GM21717 (cell line): Measurements from ENCODE around the gene LINC00237.

Experiments used
- ATAC-seq: cut with Tn5 transposase; IDR thresholded peaks from one replicate; pipeline ENCODE4 v1.9.1; 2021; ENCODE audit warnings: mild to moderate bottlenecking, moderate library complexity; ENCODE audit not compliant: unreplicated experiment

Gene LINC00237

DNA sequence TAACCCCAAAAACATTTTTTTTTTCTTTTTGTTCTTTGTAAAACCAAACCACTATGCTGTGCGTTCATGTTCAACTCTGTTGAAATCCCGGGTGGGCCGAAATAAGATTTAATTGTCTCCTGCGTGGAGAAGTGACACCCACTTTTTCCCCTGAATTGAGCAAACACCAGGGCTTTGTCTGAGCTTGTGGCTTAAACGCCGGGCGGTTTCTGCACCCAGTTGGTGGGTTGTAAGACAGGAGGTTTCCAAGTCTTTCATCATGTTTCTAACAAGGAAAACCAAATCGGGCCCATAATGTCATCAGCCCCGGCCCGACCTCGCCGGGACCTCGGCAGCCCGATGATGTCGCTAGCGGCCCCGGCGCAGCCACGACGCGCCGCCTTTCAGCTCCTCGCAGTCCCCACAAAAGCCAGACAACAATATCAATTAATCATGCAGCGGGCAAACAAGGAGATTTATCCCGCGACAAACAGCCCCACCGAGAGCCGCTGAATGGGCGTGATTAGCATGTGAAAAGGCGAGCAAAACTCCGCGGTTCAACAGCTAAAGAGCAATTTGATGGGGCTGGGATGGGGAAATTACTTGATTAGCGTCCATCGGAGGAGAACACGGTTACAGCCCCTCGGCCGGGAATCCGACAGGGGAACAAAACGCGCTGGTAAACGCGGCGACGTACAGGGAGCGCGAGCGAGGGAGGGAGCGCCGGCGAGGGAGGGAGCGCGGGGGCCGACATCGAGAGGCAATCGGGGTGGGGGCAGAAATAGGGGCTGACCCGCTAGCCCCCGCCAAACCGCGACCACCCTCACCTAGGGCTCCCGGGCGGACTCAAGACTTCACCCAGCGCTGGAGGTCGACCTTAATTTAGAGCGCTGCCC is 5.3 kb downstream of the LINC00237 start:
- no peak for ATAC-seq

DNA sequence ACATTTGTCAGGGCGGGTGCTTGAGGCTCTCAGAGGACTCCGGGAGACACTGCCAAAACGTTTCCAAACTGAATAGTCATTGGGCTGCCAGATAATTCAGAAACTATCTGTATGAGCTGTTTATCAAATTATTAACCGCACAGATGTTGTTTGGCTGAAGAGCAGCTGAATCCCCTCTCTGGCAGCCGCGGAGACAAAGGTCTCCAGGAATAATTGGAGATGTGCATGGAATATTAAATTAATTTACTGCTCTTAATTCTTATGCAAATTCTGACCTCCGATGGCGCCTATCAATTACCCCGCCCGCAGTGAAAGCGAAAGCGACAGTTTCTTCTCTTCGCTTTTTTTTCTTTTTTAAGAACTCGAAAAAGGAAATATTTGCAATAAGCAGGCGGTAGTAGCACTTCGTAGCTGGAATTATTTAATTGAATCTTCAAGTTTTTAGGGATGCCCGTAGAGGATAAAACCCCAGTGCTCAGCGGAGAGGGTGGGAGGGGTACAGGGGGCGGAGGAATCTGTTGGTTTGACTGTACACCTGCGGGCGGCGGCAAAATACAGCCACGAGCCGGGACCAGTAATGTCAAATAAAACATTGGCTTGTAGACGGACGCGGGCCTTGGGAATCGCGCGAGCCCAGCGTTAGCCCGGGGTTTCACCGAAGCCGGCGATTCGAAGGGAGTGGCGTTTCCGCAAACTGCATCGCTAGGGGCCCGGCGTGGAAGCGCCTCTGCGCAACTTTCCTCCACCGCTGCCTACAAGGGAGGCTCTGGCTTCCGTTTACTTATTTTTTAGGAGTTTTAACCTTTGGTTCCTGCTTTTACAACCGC is 6.2 kb downstream of the LINC00237 start:
- ATAC-seq: peak; percentile 45

DNA sequence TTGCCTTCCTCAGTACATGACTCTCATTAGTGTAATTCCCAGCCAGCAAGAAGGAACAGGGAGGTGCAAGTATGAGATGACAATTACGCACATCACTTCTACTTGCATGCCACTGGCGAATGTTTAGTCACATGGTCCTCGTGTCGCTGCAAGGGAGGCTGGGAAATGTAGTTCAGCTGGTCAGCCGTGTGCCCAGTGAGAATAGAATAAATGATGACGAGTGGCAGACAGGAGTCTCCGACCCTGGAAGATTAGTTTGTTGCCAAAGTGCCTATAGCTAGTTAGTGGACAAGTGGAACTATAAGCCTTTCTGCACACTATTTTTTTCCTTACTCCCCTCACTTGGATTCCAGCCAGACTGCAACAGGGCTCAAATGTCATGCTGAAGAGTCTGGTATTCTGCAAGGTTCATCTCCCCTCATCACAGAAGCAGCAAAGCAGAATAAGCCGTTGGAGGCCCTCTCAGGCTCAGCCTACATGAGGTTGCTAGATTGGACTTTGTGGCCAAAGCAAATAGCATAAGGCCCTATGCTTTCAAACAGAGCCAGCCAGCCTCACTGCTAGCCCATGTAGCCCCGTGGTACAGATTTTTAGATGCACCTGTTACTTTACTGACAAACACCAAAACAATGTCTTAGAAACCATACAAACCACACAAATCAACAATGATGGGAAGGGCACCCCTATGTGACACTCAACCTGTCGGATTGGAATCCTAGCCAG is 9.7 kb downstream of the LINC00237 start:
- ATAC-seq: peak; percentile 44

DNA sequence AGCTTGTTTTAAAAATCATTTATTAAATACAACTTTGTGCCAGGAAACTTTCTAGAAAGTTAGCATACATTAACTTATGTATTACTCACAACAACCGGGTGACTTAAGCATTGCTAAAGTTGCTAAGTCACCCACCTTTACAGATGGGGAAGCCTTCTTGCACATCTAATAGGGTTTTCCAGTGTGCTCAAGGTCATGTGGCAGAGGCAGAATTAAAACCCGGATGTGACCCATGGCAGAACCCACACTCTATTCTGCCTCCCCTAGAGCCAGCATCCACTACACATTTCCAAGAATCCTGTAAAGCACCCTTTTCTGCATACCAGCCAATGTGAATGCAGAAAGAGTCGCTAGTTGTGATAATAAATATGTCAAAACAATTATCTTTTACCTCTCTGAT is 13.4 kb downstream of the LINC00237 start:
- ATAC-seq: no peak

DNA sequence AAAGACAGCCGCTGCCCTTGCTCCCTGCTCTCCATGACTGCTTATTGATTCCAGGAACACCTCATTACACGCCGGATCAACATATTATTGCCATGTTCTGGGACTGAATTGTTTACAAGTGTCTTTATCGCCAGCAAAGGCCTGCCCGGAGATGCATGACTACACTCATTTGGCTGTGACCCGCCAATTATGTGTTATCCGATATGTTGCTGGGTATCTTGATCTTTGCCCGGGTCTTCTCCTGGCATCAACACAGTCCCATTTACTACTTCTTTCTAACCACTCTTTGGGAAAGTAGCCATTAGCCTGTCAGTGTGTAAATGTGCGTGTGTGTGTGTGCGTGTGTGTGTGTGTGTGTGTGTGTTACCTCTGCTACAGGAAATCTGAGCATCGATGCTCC is 15.4 kb downstream of the LINC00237 start:
- ATAC-seq: no peak

DNA sequence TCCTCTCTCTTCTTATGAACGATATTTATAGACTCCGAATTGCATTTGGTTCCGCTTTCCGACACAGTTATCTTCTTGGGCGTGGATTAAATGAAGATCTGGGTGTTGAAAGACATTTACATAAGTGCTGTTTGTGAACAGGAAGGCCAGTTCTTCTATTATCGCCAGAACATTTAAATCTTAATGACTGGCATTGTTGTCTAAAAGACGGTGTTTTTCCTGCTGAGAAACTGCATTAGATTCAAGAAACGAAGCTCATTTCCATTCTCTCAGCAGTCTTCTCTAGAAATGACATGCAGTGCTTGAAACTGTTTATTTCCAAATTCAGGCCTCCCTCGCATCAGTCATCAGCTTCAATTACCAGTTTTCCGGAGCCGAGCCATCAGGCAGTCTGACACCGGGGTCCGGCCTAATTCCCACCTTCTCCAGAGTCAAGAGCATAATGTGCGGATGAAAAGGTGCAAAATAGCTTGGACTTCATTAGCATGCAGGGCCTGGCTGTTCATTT is 16.0 kb downstream of the LINC00237 start:
- no peak for ATAC-seq

DNA sequence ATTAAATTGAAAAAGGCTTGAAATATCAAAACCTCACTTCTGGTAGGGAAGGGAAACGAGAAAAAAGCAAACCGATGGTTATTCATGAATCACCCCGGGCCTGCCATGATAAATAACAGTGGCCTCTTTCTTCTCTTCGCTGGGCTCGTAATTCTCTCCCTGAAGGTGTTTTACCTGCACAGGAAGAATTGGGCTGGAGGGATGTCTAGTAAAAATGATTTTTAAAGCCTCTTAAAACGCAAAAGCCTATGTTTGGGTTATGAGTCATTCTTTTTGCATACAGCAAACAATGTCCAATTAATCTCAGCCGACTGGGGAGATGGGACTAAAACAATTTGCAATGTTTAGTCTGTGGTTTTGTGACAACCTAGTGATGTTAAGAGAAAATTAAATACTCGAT is 16.8 kb downstream of the LINC00237 start:
- ATAC-seq: no peak

DNA sequence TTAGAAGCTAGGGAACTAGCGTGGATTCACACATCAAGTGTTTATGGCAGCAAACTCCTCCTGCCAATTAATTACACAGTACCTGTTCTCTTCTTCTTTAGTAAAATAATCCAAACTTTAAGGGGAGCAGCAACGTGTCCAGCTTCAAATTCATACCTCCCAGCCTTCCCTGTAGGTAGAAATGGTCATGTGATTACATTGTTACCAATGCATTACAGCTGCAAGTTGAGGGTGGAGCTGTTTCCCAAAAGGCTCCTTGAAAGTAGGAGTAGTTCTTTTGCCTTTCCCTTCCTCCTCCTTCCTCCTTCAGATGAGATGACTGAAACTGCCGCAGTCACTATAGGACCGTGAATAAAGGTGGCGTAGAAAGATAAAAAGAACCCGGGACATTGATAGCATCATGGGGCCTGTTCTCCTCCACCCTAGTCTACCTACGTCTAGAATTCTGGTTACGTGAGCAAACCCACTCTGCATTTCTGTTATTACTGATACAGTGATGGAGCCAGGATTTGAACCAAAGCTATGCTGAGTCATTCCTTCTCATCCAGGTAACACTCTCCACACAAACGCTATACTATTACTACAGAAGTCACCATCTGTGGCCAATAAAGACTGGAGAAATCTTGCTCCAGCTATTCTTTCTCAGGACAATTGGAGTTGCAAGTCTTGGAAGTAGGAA is 18.2 kb downstream of the LINC00237 start:
- ATAC-seq: no peak

DNA sequence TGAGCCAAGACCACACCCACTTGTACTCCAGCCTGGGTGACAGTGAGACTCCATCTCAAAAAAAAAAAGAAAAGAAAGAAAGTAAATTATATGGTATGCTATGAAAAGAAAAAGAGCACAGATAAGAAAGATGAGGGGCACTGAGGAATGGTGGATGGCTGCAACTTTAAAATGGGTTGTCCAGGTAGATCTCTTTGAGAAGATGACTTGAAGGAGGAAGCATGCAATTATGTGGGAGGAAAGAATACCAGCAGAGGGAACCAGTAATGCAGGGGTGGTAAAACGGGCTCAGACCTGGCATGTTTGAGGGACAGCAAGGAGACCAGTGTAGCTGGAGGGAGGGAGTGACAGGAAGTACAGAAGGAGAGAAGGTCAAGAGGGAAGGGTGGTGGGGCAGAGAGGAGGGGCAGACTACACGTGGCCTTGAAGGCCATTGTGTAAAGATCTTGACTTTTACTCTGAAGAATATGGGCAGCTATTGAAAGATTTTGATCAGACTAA is 22.3 kb downstream of the LINC00237 start:
- ATAC-seq: no peak

DNA sequence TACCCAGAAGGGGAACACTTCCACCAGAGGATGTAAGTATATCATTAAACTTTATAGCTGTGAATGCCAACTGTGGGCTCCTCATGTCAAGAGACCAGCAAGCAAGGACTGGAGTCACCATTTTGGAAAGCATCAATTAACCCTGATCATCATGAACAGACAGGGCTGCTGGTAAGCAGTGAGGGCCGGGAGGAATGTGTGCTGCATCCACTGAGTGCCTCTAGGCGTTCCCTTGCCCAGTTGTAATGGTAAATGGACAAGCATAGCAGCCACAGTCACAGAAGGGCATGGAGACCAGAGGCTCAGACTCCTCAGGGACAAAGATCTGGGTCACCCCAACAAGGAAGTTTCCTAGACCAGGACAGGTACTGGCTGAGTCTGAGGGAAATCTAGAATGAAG is 23.6 kb downstream of the LINC00237 start:
- ATAC-seq: no peak

DNA sequence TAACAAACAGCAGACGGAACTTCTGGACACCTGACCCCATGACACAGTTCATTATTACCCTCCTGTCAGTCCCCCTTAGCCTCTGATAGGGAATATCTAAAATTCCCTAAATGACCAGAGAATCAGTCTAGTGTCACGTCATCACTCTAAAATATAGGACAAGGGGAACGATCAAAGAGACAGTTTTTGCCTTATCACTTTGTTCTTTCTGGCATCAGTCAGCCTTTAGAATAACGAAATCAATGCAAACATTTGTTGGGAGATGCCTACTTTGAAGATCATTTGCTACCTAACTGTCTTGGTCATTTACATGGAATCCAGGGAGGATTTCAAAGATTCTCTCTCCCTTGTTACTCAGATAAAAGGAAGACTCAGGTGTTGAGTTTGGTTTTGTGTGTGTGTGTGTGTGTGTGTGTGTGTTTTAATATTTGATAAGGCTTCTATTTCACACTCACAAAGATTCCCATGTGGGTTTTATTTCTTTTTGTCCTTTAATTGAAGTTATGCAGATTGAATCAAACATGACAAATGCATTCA is 28.3 kb downstream of the LINC00237 start:
- ATAC-seq: no peak

DNA sequence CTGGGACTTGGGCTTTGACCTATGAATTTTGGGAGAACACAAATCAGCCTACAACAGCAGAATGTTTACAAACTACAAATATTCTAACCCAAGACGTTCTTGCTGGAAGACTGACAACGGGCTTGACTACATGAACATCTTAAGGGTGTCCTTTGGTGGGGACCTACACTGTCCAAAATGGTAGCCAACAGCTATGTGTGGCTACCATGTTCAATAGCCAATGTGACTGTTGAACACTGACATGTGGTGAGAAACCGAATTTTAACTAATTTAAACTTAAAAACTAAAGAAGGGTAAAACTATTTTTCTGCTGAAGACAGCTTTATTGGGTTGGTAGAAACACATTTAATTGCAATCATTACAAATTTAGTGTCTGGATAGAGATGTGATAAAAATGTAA is 30.1 kb downstream of the LINC00237 start:
- no peak for ATAC-seq

DNA sequence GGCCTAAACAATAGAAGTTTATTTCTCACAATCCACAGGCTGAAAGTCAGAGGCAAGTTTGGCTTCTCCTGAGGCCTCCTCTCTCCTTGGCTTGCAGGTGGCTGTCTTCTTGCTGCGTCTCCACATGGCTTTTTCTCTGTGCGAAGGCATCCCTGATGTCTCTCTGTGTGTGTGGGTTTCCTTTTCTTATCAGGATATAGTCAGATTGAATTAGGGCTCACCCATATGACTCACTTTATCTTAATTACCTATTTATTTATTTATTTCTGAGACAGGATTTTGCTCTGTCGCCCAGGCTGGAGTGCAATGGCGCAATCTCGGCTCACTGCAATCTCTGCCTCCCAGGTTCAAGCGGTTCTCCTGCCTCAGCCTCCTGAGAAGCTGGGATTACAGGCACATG is 30.7 kb downstream of the LINC00237 start:
- ATAC-seq: no peak

DNA sequence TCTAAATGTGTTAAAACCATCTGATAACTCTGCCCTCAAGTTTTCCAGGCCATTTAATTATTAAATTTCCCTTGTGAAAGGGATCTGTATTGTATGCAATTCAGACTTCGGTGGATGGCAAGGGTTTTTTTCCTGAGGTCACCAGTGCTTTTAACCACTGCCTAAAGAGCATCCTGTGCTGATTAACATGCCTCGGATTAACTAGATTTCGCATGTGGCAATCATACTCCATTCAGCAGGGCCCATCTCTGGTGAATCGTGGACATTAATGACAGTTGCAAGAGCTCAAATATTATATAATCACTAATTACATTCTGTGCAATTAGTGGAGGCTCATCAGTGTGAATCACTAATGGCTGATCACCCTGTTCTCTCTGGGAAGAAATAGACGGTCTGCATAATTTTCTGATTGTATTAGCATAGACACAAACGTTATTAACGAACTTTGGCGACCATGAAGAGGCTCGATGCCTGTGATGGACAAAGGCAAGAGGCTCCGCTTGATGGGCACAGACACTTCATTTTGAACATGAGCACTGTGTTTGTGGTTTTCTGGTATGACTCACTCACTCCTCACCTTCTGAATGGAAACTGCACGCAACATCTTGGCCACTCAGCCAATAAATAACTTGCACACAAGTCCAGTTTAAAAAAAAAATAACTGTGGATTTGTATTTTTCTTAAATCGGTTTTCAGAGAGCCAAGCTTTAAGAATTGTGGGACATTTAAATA is 31.4 kb downstream of the LINC00237 start:
- ATAC-seq: peak; percentile 95

DNA sequence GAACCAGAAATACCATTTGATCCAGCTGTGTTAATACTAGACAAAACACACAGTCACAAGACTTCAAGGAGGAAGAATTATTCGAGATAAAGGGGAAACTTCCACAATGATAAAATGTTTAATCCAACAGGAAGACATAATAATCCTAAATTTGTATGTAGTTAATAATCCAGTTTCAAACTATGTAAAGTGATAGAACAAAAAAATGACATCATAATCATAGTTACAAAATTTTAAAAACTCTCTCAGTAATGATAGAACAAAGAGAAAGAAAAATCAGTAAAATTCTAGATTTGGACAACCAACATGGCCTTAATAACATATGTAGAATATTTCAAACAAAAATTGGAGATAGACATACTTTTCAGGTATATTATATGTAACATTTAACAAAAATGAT is 38.9 kb downstream of the LINC00237 start:
- no peak for ATAC-seq

DNA sequence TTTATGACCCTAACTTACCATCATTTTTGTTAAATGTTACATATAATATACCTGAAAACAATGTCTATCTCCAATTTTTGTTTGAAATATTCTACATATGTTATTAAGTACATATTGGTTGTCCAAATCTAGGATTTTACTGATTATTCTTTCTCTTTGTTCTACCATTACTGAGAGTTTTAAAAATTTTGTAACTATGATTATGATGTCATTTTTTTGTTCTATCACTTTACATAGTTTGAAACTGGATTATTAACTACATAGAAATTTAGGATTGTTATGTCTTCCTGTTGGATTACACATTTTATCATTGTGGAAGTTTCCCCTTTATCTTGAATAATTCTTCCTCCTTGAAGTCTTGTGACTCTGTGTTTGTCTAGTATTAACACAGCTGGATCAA is 41.2 kb downstream of the LINC00237 start:
- ATAC-seq: no peak

DNA sequence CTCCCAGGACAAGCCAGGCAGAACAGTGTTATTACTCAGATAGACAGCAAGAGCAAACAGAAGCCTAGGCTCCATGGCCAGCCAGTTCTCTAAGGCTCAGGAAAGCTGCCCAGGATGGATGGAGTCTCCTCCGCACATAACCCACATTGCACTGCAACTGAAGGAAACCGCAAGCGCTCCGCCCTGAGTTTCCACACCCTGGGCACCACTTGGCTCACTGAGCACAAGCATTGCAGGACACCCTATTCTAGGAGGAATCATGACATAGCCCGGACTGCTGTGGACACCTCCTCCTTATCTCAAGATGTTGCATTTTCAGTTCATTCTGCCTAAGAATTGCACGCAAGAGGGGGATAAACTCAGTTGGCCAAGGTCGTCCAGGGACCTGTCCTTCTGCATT is 42.9 kb downstream of the LINC00237 start:
- ATAC-seq: no peak

DNA sequence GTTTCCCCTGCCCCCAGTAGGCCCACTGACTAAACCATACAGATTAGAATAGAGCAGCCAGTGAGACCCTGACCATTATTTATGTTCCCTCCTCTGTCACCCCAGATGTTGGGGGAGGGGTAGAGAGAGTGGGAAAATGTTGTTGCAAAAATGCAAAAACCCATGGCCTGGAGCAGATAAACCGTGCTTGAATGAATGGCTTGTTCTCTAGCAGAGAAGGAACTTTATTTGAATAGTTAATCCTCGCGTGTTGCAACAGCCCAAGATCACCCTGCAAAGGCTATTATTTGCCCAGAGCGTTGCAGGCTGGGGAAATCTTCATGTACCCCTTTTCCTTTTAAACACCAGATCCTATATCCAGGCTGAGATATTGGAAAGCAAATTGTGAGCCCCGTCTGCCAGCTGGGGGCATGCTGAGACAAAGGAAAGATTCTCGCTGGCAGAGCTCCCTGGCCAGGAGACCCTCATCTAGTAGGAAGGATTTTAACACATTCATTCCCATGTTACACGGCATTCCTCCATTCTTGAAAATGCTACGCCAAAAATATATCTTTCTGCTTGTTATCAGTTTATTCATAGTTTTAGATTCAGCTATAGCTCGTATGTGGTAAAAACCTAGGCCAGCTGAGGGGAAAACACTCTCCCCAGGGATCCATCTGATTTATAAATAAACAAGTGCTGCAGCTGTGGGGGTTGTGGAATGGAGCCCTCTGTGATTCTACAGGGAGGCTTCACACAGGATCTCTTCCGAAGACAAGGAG is 53.0 kb downstream of the LINC00237 start:
- no peak for ATAC-seq

DNA sequence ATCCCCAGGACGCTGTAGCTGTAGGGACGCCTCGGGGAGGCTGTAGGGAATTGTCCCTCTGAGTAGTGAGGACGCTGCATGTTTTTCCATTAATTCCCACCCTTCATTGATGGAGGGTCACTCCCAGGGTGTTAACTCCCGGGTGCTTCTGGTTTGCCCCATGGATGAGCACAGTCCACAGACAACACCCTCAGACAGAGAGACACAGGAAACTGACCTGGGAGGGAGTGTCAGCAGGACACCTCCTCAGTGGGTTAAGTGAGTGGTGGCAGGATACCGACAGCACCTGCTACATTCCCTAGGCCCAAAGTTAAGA is 53.5 kb downstream of the LINC00237 start:
- no peak for ATAC-seq
